HG03432 (cell line): Measurements from ENCODE around the gene TMEM139.
"Not testable (repeated sequence)": the region's sequence is repeated elsewhere in the genome, so short reads cannot be mapped to it uniquely, and the experiment has no call there.

Source experiments
- ATAC-seq: cut with Tn5 transposase; IDR thresholded peaks from one replicate; pipeline ENCODE4 v1.9.1; 2021; ENCODE audit warnings: mild to moderate bottlenecking, moderate library complexity; ENCODE audit not compliant: unreplicated experiment

TMEM139 gene

DNA sequence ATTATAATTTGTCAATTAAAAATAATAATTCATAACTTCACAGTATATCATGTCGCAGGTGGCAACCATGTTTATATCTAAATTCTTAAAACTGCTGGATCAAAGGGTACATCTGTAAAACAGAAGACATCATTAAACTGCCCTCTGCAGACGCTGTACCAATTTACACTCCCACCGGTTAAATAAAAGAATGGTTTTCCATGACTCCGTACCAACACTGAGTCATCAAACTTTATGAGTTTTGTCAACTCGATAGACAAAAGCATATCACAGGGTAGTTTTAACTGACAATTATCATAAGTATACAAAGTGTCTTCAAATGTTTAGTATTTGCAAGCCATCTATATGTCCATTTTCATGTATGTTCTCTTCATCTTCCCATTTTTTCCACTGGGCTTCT is 27.3 kb upstream of the TMEM139 start:
- ATAC-seq, result no peak

DNA sequence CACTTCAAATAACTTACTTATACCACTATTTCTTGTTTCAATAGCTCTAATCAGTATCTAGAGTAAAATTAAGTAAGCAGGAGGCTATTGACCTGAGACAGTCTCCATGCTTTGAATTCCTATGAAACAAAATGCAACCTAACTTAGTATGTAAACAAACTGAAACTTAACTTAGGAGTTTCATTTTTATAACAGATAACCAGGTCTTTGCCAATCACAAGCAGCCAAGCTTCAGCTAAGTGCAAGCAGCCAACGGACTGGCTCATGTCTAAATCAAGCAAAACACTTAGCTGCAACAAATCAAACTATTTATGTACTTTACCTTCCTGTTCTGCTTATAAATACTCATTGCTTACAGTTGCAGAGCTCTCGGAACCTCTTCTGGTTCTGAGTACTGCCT is 25.9 kb upstream of the TMEM139 start:
- peak; percentile 39 for ATAC-seq

DNA sequence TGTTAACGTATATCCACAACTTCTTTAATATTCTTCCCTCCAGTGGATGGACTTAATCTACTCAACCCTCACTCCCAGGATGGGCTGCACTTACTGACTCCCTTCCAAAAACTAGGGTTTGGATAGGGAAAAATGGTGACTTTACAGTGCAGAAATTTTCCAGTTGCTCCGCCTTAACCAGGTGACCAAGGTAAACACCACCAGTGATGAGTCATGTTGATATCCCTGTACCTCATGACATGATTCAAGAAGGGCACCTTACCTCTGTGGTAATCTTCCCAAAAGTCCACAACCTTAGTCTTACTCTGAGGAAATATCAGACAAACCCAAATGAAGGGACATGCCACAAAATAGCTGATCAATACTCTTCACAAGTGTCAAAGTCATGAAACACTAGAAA is 25.0 kb upstream of the TMEM139 start:
- no peak for ATAC-seq

DNA sequence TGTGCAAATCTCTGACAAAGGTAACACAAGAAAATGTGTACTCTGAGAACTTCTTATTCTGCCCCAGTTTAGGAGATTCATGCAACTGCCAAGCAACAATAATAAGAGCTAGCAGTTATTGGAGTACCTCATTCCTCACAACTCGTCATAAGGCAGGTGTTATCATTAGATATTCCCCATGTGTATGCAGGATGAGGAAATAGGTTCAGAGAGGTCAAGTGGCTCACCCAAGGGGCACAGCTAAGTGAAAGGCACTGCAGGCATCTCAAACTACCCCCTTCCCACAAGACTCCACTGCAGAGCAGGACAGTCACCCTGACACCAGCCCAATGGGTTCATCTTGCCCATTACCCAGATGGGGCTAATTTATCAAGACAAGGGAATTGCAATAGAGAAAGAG is 22.9 kb upstream of the TMEM139 start:
- ATAC-seq, result no peak

DNA sequence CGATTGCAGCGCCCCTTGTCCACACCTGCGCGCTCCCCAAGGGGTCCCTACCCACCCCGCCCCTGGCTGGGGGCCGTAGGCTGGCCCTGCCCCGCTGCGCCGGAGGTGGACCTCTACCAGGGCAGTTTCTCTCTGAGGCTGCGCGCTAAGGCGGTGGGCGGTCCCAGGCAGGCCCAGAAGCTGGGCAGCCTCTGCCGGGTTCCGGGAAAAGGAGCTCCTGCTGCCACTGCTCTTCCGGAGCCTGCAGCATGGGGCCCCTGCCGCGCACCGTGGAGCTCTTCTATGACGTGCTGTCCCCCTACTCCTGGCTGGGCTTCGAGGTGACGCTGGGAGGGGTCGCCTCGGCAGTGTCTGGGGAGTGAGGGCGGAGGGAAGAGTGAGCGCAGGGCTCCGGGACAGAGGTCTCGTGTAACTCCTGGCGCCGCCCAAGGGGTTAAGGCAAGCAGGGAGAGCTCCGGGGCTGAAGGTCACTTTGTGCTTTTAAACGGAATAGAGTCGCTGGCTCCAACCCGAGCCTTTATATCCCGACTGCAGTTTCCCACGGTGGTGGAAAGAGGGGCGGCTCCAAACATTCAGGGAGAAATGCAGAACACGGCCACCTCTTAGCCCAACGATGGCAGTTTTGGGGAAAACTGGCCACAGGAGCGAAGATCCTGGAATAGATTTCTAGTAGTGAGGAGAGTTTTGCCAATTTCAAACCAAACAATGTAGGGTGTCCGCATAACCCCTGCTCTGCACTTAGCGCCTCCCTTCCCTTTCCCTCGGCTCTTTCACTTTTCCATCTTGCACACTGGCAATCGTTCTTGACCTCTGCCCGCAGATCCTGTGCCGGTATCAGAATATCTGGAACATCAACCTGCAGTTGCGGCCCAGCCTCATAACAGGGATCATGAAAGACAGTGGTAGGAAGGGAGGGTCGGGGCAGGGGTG is 21.2 kb upstream of the TMEM139 start, which contains the start of gene GSTK1:
Gene GSTK1, plus strand, starts transcription at position 176 of the 930 bp plus-strand sequence. Its CDS starts 73 bp downstream, at position 249.
- ATAC-seq, result peak; percentile 98

DNA sequence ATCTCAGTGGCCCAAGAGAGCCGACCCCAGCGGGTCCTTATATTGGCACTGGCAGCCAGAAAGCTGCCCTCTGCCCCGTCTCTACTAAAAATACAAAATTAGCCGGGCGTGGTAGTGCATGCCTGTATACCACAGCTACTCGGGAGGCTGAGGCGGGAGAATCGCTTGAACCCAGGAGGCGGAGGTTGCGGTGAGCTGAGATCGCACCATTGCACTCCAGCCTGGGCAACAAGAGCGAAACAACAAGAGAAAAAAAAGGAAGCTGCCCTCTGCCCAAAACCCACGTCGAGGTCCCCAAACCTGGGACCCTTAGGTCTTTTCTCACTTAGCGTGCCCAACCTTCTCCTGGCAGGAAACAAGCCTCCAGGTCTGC is 20.6 kb upstream of the TMEM139 start:
- not testable (repeated sequence) for ATAC-seq

DNA sequence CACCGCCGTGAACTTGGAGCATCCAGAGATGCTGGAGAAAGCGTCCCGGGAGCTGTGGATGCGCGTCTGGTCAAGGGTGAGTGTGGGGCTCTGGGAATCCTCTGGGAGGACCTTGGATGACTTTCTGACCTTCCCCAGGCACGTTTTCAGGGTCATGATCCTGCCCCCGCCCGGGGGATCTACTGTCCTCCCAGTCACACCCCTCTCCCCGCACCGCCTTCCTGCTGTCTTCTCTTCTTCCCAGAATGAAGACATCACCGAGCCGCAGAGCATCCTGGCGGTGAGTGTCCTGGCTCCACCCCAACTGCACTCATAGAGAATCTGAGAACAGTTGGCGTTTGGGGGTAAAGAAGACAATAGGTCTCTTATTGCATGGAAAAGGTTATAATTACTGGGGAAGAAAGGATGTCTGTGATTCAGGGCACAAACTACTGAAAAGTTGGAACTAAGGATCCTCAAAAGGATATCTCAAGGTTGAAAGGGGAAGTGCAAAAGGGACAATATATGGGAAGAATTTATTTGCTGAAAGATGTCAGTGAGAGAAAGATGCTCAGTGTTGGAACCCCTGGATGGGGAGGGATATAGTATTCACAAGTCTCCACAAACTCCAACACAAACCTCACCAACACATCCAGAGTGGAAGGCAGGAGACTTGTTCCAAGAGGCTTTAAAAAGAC is 19.6 kb upstream of the TMEM139 start:
- ATAC-seq, result no peak

DNA sequence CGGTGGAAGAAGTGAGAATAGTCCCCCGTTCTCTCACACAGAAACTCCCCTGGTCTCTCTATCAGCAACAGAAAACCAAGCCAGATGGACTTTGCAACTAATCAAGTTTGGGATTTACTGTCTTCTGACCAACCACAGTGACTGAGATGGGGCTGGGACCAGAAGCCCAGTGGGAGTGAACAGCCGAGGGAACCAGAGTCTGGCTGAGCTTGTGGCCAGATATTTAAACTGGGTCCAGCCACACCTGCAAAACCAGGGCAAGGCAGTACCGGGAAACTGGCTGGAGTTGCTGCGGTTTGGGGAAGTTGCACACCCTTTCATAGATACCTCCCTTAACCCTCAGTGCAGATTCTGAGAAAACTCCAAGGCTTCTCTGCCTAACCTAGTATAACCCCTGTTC is 15.5 kb upstream of the TMEM139 start:
- no peak for ATAC-seq

DNA sequence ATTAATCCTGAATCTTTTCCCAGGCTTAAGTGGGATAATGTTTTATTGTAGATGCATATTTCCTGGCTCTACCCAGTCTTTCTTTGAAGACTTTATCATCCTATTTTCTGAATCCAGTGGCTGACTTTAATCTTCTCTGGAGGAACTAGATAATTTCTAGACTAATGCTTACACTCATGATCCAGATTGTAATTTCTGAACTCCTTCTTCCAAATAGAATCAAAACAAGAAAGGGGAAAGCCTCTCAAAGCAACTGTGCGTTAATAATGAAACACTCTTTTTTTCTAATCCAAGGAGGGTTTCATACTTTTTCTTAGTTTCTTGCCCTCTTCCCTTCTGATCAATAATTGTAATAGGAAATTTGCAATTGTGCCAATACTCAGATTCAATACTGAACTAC is 13.5 kb upstream of the TMEM139 start:
- ATAC-seq, result no peak

DNA sequence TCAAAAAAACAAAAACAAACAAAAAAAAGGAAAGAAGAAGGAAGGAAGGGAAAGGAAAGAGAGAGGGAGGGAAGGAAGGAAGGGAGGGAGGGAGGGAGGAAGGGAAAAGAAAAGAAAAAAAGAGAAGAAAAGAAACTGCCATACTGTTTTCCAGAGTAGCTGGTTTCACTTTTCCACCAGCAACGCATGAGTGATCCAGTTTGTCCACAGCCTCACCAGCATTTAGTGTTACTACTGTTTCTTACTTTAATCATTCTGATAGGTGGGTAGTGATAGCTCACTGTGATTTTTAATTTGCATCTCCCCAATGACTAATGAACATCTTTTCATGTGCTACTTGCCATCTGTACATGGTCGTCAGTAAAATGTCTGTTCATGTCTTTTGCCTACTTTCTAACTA is 11.9 kb upstream of the TMEM139 start:
- no peak for ATAC-seq

DNA sequence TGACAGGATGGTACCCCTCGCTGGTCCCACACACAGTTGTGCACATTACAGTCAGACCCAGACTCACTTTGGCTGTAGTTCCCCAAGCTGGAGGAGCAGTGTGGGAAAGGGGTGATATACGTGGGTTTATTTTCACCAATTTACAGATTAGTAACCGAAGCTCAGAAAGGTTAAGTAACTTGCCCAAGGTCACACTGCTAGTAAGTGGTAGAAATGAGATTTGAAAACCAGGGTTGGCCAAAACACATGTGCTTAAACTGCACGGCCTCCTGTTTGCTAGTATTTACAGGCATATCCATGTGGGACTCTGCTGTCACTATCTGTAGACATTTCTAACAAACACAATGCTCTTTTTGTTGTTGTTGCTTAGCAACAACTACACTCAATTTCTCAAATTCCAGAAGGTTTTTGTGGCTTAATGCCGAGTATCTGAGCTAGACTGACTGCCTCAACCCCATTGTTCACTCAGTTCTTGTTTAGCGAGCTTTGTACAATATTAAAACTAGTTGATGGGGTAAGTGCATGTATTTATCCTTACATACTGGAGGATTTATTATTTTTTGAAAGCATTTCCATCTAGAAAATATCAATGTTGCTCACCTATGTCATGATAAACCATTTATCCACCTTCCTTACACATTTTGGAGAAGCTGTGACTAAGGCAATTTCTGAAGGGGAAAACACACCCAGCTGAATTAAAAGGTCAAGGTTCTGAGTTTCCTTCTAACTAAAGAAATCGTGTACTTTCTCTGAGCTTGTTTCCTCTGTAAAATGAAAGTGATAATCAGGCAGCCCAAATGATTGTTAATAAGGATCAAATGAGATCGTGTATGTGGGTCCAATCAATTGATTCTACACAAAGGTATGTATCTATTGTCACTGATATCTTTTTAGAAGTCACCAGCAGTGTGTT is 5.3 kb upstream of the TMEM139 start:
- ATAC-seq, result no peak

DNA sequence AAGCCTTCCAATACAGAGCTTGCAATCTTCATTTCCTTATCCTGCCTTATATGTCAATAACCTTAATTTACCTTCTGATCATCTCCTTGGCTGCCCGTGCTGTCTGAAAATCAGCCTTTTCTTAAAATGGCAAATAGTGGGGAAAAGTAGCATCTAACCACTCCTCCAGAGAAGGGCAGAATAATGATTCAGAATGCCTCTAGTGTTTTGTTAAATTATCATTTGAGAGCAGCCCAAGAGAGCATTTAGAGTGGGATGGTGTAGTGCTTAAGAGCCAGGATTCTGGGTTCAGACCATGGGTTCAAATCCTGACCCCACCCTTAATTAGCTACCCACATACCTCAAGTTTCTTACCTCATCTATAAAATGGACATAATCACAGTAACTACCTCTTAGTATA is 4.6 kb upstream of the TMEM139 start:
- ATAC-seq, result no peak

DNA sequence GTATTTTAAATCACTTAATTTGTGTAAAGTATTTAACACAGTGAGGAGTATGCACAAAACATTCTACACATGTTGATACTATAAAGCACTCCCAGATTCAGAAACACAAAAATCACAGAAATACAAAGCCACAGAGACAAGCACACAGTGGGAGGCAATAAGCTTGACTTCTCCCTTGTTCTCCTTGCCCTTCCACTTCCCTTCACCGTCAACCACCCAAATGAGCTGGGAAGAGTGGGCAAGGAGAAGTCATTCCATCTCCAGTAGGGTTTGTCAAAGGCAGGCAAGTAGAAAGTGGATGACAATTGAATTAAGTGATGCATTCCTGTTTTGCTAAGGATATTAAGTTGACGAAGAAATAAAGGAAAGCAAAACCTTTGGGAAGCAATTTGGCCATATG is 4.2 kb upstream of the TMEM139 start:
- ATAC-seq, result no peak

DNA sequence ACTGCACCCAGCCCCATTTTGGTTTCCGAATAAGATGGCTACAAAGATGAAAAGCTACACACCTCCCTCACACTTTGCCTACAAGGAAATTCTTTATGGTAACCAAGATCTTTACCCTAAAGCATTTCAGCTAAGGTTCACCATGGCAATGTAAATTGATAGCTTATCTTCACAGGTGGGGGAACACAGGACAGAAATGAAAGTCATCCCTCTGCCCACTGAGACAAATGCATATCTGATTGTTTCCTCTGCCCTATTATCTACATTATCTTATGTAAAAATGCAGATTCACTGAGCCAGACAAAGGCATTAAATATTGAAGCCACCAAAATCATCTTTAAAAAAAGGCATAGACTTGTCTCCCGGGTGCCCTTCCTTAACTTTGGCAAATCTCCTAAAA is 3.2 kb upstream of the TMEM139 start:
- no peak for ATAC-seq

DNA sequence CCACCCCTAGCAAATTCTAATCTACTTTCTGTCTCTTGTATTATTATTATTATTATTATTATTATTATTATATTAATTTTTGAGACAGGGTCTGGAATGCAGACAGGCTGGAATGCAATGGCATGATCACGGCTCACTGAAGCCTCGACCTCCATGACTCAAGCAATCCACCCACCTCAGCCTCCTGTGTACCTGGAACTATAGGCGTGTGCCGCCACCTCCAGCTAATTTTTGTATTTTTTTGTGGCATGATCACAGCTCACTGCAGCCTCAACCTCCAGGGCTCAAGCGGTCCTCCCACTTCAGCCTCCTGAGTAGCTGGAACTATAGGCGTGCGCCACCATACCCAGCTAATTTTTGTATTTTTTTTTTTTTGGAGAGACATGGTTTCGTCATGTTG is 2.6 kb upstream of the TMEM139 start:
- ATAC-seq, result no peak

DNA sequence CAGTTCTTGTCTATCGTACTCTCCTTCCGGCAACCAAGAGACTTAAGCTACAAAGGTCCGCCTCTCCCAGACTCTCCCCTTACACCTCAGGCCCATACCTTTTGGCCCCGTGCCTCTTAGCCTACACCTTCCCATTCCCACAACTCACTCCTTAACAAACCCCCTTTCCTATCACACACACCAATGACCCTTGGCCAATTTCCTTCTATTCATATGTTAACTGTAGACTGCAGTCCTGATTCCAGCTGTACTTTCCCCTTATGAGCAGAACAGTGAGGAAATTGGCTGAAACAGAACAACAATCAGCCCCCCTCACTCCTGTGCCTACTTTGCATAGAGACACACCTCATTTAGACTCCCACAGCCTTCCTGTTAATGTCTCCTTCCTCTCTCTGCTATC is 1.4 kb upstream of the TMEM139 start:
- ATAC-seq, result no peak

DNA sequence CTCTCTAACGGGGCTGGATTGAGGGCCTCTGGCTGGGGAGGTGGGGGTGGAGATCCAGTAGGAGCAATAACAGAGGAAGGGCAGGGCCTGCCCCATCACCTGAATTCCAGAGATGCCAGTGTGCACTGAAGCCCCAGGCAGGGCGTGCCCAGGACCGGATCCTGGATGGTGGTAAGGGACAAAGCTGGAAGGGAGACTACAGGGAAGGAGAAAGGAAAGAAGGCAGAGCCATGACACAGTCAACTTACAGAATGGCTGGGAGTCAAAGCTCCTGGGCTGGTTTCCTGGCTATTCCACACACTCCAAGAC is 666 bp downstream of the TMEM139 start:
- ATAC-seq, result no peak

DNA sequence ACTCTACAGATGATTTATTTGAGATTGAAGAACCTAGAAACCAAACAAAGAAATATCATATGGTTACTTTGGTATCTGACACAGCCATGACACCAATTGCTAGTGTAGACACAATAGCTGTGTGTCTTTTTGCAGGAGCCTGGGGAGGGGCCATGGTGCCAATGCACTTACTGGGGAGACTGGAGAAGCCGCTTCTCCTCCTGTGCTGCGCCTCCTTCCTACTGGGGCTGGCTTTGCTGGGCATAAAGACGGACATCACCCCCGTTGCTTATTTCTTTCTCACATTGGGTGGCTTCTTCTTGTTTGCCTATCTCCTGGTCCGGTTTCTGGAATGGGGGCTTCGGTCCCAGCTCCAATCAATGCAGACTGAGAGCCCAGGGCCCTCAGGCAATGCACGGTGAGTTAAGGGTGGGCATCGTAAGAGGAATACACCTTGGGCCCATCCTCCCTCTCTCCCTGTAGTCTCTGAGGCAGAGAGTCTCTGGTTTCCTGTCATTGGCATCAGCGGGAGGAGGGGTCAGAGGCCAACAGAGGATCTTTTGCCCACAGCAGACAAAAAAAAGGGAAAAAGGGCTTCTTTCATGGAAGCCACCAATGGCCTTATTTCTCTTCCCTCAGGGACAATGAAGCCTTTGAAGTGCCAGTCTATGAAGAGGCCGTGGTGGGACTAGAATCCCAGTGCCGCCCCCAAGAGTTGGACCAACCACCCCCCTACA is 1.2 kb downstream of the TMEM139 start:
- no peak for ATAC-seq

DNA sequence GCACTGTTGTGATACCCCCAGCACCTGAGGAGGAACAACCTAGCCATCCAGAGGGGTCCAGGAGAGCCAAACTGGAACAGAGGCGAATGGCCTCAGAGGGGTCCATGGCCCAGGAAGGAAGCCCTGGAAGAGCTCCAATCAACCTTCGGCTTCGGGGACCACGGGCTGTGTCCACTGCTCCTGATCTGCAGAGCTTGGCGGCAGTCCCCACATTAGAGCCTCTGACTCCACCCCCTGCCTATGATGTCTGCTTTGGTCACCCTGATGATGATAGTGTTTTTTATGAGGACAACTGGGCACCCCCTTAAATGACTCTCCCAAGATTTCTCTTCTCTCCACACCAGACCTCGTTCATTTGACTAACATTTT is 1.7 kb downstream of the TMEM139 start:
- ATAC-seq, result no peak

DNA sequence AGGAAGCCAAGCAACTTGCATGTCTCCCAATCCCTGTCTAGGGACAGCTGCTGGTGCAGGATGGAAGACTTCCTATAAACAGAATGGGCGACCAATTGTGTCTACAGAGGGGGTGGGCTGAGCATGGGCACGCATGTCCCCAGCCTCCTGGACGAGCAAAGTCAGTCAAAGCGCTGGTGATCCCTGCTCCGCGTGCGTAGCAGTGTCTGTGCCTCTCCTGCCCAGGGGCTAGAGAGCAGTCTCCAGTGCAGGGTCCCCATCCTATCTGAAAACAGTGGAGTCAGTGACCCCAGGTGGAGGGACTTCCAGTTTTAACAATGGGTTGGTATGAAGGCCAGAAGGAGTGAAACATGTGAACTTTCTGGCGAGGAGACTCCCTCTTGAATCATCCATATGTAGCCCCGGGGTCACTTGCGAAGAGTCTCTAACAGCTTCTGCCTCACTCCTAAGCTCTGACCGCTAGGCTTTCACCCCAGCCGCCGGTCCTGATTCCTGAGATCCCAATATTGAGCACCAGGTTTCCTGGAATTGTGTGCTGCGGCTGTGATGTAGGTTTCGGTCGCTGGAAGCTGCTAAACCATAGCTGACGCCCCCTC is 2.7 kb downstream of the TMEM139 start:
- no peak for ATAC-seq
